Erythroblast (primary cell): Measurements from ENCODE around the gene MCF2L2.

Source experiments
- DNase-seq, 2 experiments: peaks; one replicate each; lab custom pipeline; 2025; lab: John Stamatoyannopoulos, UW
- GATA1 ChIP-seq: IDR thresholded peaks from 2 replicates; pipeline ENCODE4 v1.6.1; 2011; ENCODE audit warnings: low read depth, mild to moderate bottlenecking, control low read depth, low read length, moderate library complexity
- POLR2A ChIP-seq: IDR thresholded peaks from 2 replicates; pipeline ENCODE4 v1.6.1; 2011; ENCODE audit warnings: mild to moderate bottlenecking, low read length

The MCF2L2 gene

GRCh38 chr3:183272142-183272541 lies 156.3 kb downstream of the MCF2L2 start:
- DNase-seq, result no peak
- TF ChIP-seq POLR2A, result no peak
- no peak for TF ChIP-seq GATA1

- TF ChIP-seq GATA1, result no peak
- no peak for TF ChIP-seq POLR2A
- DNase-seq, result no peak
These were observed 158.1 kb downstream of the MCF2L2 start for GRCh38 chr3:183270344-183270743.

- TF ChIP-seq POLR2A, result no peak
- no peak for TF ChIP-seq GATA1
- DNase-seq, result no peak
These were observed 159.1 kb downstream of the MCF2L2 start for GRCh38 chr3:183269345-183269744.

GRCh38 chr3:183268366-183268765 lies 160.1 kb downstream of the MCF2L2 start:
- DNase-seq, result no peak
- TF ChIP-seq POLR2A (no peak), GATA1 (no peak)

- no peak for DNase-seq
- no peak for TF ChIP-seq GATA1
- TF ChIP-seq POLR2A, result no peak
These were observed 161.3 kb downstream of the MCF2L2 start for GRCh38 chr3:183267140-183267539.

GRCh38 chr3:183266454-183266853 lies 162.0 kb downstream of the MCF2L2 start:
- TF ChIP-seq POLR2A (no peak), GATA1 (no peak)
- DNase-seq, result no peak

GRCh38 chr3:183265834-183266417 lies 162.5 kb downstream of the MCF2L2 start:
- no peak for DNase-seq
- no peak for TF ChIP-seq GATA1
- no peak for TF ChIP-seq POLR2A

- DNase-seq, result no peak
- TF ChIP-seq GATA1 (no peak), POLR2A (no peak)
These were observed 163.2 kb downstream of the MCF2L2 start for GRCh38 chr3:183265157-183265642.

GRCh38 chr3:183264268-183264667 lies 164.2 kb downstream of the MCF2L2 start:
- no peak for TF ChIP-seq GATA1
- TF ChIP-seq POLR2A, result no peak
- DNase-seq, result no peak

GRCh38 chr3:183262875-183263378 lies 165.5 kb downstream of the MCF2L2 start:
- TF ChIP-seq POLR2A (no peak), GATA1 (no peak)
- DNase-seq, result no peak

- TF ChIP-seq POLR2A (no peak), GATA1 (no peak)
- DNase-seq, result no peak
These were observed 167.2 kb downstream of the MCF2L2 start for GRCh38 chr3:183261151-183261724.

GRCh38 chr3:183260167-183260904 lies 168.1 kb downstream of the MCF2L2 start:
- TF ChIP-seq GATA1, result no peak
- DNase-seq, result no peak

GRCh38 chr3:183259621-183260020 lies 168.8 kb downstream of the MCF2L2 start:
- TF ChIP-seq POLR2A (no peak), GATA1 (no peak)
- no peak for DNase-seq

GRCh38 chr3:183259087-183259486 lies 169.3 kb downstream of the MCF2L2 start:
- DNase-seq, result no peak
- TF ChIP-seq GATA1 (no peak), POLR2A (no peak)

GRCh38 chr3:183255348-183255730 lies 173.1 kb downstream of the MCF2L2 start:
- peak; percentile 49 to 58 for DNase-seq
- TF ChIP-seq POLR2A (no peak), GATA1 (no peak)
